H1 (cell line): ENCODE measurements around the gene VGLL4. TPM values are rescaled to one million over a fixed set of nuclear protein-coding genes. Genes with fewer than 3 reads are reported as not detected.

Source experiments
- CTCF ChIA-PET: fragments of 300-600 bp; sonication (Branson Sonifier 250); formaldehyde crosslinking; loops from one replicate; lab custom pipeline; 2021; ENCODE audit not compliant: partially characterized antibody; lab: Charles Lee
- POLR2A ChIA-PET: fragments of 300-600 bp; sonication (Branson Sonifier 250); formaldehyde crosslinking; loops from one replicate; lab custom pipeline; 2021; ENCODE audit warnings: inconsistent platforms; ENCODE audit not compliant: partially characterized antibody; lab: Charles Lee
- DNase-seq, 2 experiments: peaks; one replicate each; pipeline versions ENCODE4 v3.0.0 to v3.0.0-alpha.2; 2010 to 2022; ENCODE audit warnings: low spot score in 2 of 2, low read depth in 1 of 2, mixed read lengths in 1 of 2
- FAIRE-seq: peaks from 2 replicates; lab custom pipeline; 2011; peaks lifted over from hg19 to GRCh38; lab: Jason Lieb, UNC
- H2AFZ ChIP-seq: 2 replicates; pipeline ENCODE4 v1.8.1; 2012; ENCODE audit warnings: low read length, inconsistent platforms
- H2AK5ac ChIP-seq: 2 replicates; pipeline ENCODE4 v1.6.1; 2013; ENCODE audit warnings: low read depth, low read length
- H2BK120ac ChIP-seq: replicated peaks from 2 replicates; pipeline ENCODE3; 2013; ENCODE audit warnings: low read depth, low read length, inconsistent platforms
- H2BK12ac ChIP-seq: 2 replicates; pipeline ENCODE4 v1.6.1; 2013; ENCODE audit warnings: low read depth, low read length
- H2BK15ac ChIP-seq: 2 replicates; pipeline ENCODE4 v1.6.1; 2013; ENCODE audit warnings: low read length
- H2BK20ac ChIP-seq: 2 replicates; pipeline ENCODE4 v1.6.1; 2013; ENCODE audit warnings: low read length
- H2BK5ac ChIP-seq: 2 replicates; pipeline ENCODE4 v1.6.1; 2013; ENCODE audit warnings: low read depth, low read length
- H3K14ac ChIP-seq: 2 replicates; pipeline ENCODE4 v1.6.1; 2013; ENCODE audit warnings: inconsistent platforms; ENCODE audit not compliant: insufficient read length
- H3K18ac ChIP-seq: 2 replicates; pipeline ENCODE4 v1.6.1; 2013; ENCODE audit warnings: low read length; ENCODE audit errors: extremely low read depth
- H3K23ac ChIP-seq: 2 replicates; pipeline ENCODE4 v1.6.1; 2013; ENCODE audit warnings: inconsistent platforms; ENCODE audit not compliant: insufficient read length
- H3K23me2 ChIP-seq: 2 replicates; pipeline ENCODE4 v1.6.1; 2013; ENCODE audit warnings: low read depth, low read length
- H3K27ac ChIP-seq: 2 replicates; pipeline ENCODE4 v1.6.1; 2011; ENCODE audit warnings: low read depth, low read length, inconsistent platforms
- H3K27me3 ChIP-seq, 4 experiments: replicated peaks in 1 of 4; 1 replicate in 1 of 4; 2 replicates in 3 of 4; pipeline versions ENCODE4 v1.6.1 to v1.8.1; 2011 to 2013; ENCODE audit warnings: low read length in 3 of 4, mild to moderate bottlenecking in 3 of 4, inconsistent platforms in 2 of 4, mixed read lengths in 2 of 4, moderate library complexity in 1 of 4; ENCODE audit not compliant: control insufficient read depth in 3 of 4, insufficient read depth in 3 of 4; ENCODE audit errors: extremely low read depth in 1 of 4
- H3K36me3 ChIP-seq, 4 experiments: 2 replicates each; pipeline versions ENCODE4 v1.6.1 to v1.8.1; 2011 to 2013; ENCODE audit warnings: mild to moderate bottlenecking in 4 of 4, low read length in 3 of 4, moderate library complexity in 2 of 4, control low read depth in 1 of 4, inconsistent platforms in 1 of 4; ENCODE audit not compliant: insufficient read depth in 4 of 4, control insufficient read depth in 2 of 4
- H3K4ac ChIP-seq: replicated peaks from 2 replicates; pipeline ENCODE3; 2013; ENCODE audit warnings: low read length, low read depth, mixed read lengths, inconsistent platforms; ENCODE audit not compliant: insufficient read length
- H3K4me1 ChIP-seq, 4 experiments: replicated peaks in 1 of 4; 1 replicate in 1 of 4; 2 replicates in 3 of 4; pipeline versions ENCODE4 v1.6.1 to v1.8.1; 2011 to 2013; ENCODE audit warnings: low read length in 3 of 4, inconsistent platforms in 2 of 4, mixed read lengths in 1 of 4; ENCODE audit not compliant: insufficient read depth in 4 of 4, control insufficient read depth in 3 of 4
- H3K4me2 ChIP-seq, 2 experiments: 2 replicates each; pipeline versions ENCODE4 v1.6.1 to v1.8.1; 2011 to 2013; ENCODE audit warnings: low read depth in 2 of 2, low read length in 2 of 2, control low read depth in 1 of 2, inconsistent platforms in 1 of 2, mild to moderate bottlenecking in 1 of 2; ENCODE audit not compliant: insufficient read depth in 1 of 2
- H3K4me3 ChIP-seq, 4 experiments: fragments of 200-600, 300-600 bp in 1 of 4; sonication (generic), shearing (Covaris generic), sonication (Bioruptor Twin) in 1 of 4; 2 replicates each; pipeline versions ENCODE4 v1.5.1 to v1.8.1; 2011 to 2016; ENCODE audit warnings: low read length in 4 of 4, low read depth in 3 of 4, control low read depth in 2 of 4, inconsistent platforms in 2 of 4, mild to moderate bottlenecking in 2 of 4, mixed read lengths in 1 of 4, moderate library complexity in 1 of 4; ENCODE audit not compliant: insufficient read depth in 2 of 4; ENCODE audit errors: extremely low read depth in 1 of 4
- H3K56ac ChIP-seq: replicated peaks from 2 replicates; pipeline ENCODE3; 2013; ENCODE audit warnings: low read depth, mild to moderate bottlenecking, mixed read lengths, low read length, inconsistent platforms; ENCODE audit not compliant: insufficient read length
- H3K79me1 ChIP-seq: 2 replicates; pipeline ENCODE4 v1.6.1; 2013; ENCODE audit warnings: low read depth, low read length, control low read depth
- H3K79me2 ChIP-seq, 2 experiments: 2 replicates each; pipeline versions ENCODE4 v1.6.1 to v1.8.1; 2012 to 2013; ENCODE audit warnings: low read length in 2 of 2, mild to moderate bottlenecking in 2 of 2, inconsistent platforms in 1 of 2; ENCODE audit not compliant: insufficient read depth in 2 of 2, control insufficient read depth in 1 of 2
- H3K9ac ChIP-seq, 4 experiments: replicated peaks in 1 of 4; 1 replicate in 1 of 4; 2 replicates in 3 of 4; pipeline versions ENCODE4 v1.6.1 to v1.8.1; 2011 to 2013; ENCODE audit warnings: low read depth in 3 of 4, low read length in 3 of 4, control low read depth in 2 of 4, mild to moderate bottlenecking in 2 of 4, moderate library complexity in 2 of 4, inconsistent platforms in 1 of 4; ENCODE audit errors: extremely low read depth in 1 of 4
- H3K9me3 ChIP-seq, 2 experiments: 2 replicates each; pipeline versions ENCODE4 v1.6.1 to v1.8.1; 2012 to 2013; ENCODE audit warnings: mild to moderate bottlenecking in 2 of 2, moderate library complexity in 2 of 2, control low read depth in 1 of 2, inconsistent platforms in 1 of 2, low read depth in 1 of 2, low read length in 1 of 2, mixed read lengths in 1 of 2; ENCODE audit not compliant: insufficient read depth in 2 of 2
- H4K20me1 ChIP-seq, 2 experiments: replicated peaks in 1 of 2; 2 replicates each; pipeline versions ENCODE3 to v1.8.1; 2011 to 2013; ENCODE audit warnings: inconsistent platforms in 2 of 2, low read length in 2 of 2, mild to moderate bottlenecking in 1 of 2; ENCODE audit not compliant: insufficient read depth in 2 of 2, control insufficient read depth in 1 of 2
- H4K5ac ChIP-seq: 2 replicates; pipeline ENCODE4 v1.6.1; 2013; ENCODE audit warnings: low read length, low read depth, mixed read lengths, inconsistent platforms; ENCODE audit not compliant: insufficient read length
- H4K8ac ChIP-seq: 2 replicates; pipeline ENCODE4 v1.8.0; 2013; ENCODE audit warnings: mild to moderate bottlenecking, moderate library complexity, low read length, inconsistent platforms; ENCODE audit not compliant: insufficient read depth; ENCODE audit errors: extremely low read depth
- H4K91ac ChIP-seq: replicated peaks from 2 replicates; pipeline ENCODE3; 2013; ENCODE audit warnings: low read length, mixed read lengths, inconsistent platforms; ENCODE audit not compliant: insufficient read length
- ATF2 ChIP-seq: IDR thresholded peaks from 2 replicates; pipeline ENCODE4 v1.6.1; 2012; ENCODE audit warnings: low read length, inconsistent platforms
- ATF3 ChIP-seq: IDR thresholded peaks from 2 replicates; pipeline ENCODE4 v1.6.1; 2011; ENCODE audit warnings: low read depth, mild to moderate bottlenecking, low read length; ENCODE audit not compliant: insufficient read depth
- EGR1 ChIP-seq: IDR thresholded peaks from 2 replicates; pipeline ENCODE4 v1.6.1; 2011; ENCODE audit warnings: low read depth, low read length, borderline replicate concordance
- MAFK ChIP-seq: IDR thresholded peaks from 2 replicates; pipeline ENCODE4 v1.6.1; 2012; ENCODE audit warnings: low read depth, mild to moderate bottlenecking, improper control_type of control experiment, low read length
- RXRA ChIP-seq: IDR thresholded peaks from 2 replicates; pipeline ENCODE4 v1.6.1; 2011; ENCODE audit warnings: low read depth, mild to moderate bottlenecking, low read length, moderate library complexity; ENCODE audit not compliant: insufficient read depth
- TAF7 ChIP-seq: optimal IDR thresholded peaks from 2 replicates; pipeline ENCODE3; 2011; ENCODE audit warnings: low read depth, mild to moderate bottlenecking, inconsistent platforms, low read length, moderate library complexity, borderline replicate concordance
- TEAD4 ChIP-seq: IDR thresholded peaks from 2 replicates; pipeline ENCODE4 v1.6.1; 2012; ENCODE audit warnings: low read depth, low read length, inconsistent platforms, mixed read lengths
- USF2 ChIP-seq: IDR thresholded peaks from 2 replicates; pipeline ENCODE4 v1.6.1; 2011; ENCODE audit warnings: low read length, improper control_type of control experiment
- WGBS, 2 experiments: shearing (Covaris generic) in 1 of 2; methylation state at CpG; one replicate each; pipeline versions ENCODE4 v1.1.6 to v1.1.7; 2013 to 2015; ENCODE audit warnings: low lambda C conversion rate in 2 of 2, mixed read lengths in 2 of 2, inconsistent platforms in 1 of 2, low coverage in 1 of 2, missing lambda C conversion rate in 1 of 2; ENCODE audit not compliant: insufficient replicate concordance in 2 of 2, insufficient coverage in 1 of 2, insufficient read length in 1 of 2; ENCODE audit errors: extremely low coverage in 1 of 2, missing lambda C conversion rate in 1 of 2; 5-methylcytosine and 5-hydroxymethylcytosine counted together
- polyA plus RNA-seq, 7 experiments: library from polyadenylated mRNA; depleted of rRNA in 3 of 7; stranded (reverse) in 5 of 7; unstranded in 2 of 7; fragments of >200 nt in 5 of 7; fragments of 200-250 nt in 2 of 7; gene quantifications; 1 replicate in 5 of 7; 2 replicates in 1 of 7; 4 replicates in 1 of 7; pipeline versions ENCODE4 v1.2.1 to v1.2.3, GENCODE V29; 2011 to 2013; ENCODE audit warnings: missing spikeins in 2 of 7, mixed read lengths in 2 of 7
- total RNA-seq: library from RNA; stranded (reverse); fragmentation: NEBNext Ultra II Directional; extraction: Animal tissue kit (Norgen Biotek cat#: 25700); gene quantifications from 2 replicates; pipeline ENCODE4 v1.2.1, GENCODE V29; 2021

The VGLL4 gene
- total and polyA plus RNA-seq, 2 of the 8 experiments (the other 6 are each of a cell fraction or from before 2014, with no cell fraction given): 45.1 to 50.0 TPM

DNA sequence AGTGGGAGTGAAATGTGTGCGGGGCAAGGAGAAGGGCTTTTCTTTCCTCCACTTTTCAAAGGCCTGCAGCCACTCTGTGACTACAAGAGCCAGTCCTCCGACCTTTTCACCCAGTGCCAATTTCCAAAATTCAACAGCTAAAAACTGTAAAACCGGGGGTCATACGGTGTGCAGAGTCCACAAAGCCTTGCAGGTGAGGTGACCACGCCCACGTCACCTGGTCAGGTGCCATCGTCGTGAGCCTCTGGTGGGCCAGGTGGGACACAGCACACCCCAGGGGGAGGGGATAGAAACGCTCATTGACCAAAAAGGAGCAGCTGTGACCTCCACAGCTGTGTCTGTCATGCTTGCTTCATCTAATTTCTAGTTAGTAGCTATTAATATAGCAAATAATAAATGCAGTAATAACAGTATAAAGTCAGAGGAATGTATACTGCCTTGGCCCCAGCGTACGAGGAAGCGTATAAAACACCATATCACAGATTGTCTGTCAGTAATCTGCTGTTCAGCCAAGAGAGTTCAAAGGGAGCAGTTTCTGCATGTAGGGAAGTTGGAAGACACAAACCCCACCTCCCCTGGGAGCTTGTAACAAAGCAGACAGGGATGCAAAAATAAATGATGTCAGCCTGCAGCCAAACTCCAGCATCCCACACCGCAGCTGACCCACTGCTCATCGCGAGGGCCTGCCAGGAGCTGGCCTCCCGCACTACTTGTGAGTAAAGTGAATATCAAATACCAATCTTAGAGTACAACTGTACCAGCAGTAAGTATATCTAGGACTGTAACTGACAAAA is 86.7 kb downstream of the VGLL4 start:
- Histone ChIP-seq H3K23ac (no peak overlapping the region), H4K5ac (no peak overlapping the region), H3K27me3 (no peaks in the 10 kb centered on the region), H3K79me1 (peaks cover 12% of the 10 kb centered on the region), H3K4me3 (no peak overlapping the region), H2BK15ac (no peak overlapping the region), H3K9me3 (no peaks in the 10 kb centered on the region), H3K79me2 (no peaks in the 10 kb centered on the region; a peak in 1 of 4 replicates), H2AK5ac (no peak overlapping the region), H2BK120ac (no peak overlapping the region), H2BK5ac (no peak overlapping the region), H3K14ac (no peak overlapping the region), H3K9ac (no peak overlapping the region), H4K20me1 (peaks cover 12 to 15% of the 10 kb centered on the region in 2 experiments), H4K91ac (no peak overlapping the region), H3K4me1 (peaks cover 0 to 9% (median 0%) of the 10 kb centered on the region in 4 experiments; a peak in 2 of 7 replicates), H3K56ac (no peak overlapping the region), H3K18ac (no peak overlapping the region), H3K27ac (no peak overlapping the region), H3K36me3 (peaks cover 0 to 10% (median 1%) of the 10 kb centered on the region in 4 experiments; a peak in 3 of 8 replicates), H3K4ac (no peak overlapping the region), H3K23me2 (no peaks in the 10 kb centered on the region), H2BK12ac (no peak overlapping the region), H2AFZ (no peak overlapping the region), H2BK20ac (no peak overlapping the region), H4K8ac (peak overlapping the region; percentile 14; the same call in 1 of the 2 replicates), H3K4me2 (no peak overlapping the region)
- WGBS, 2 experiments: 92% methylated on average over 16 of the region's 16 CpGs; no CpG with 5 or more reads in 1 of the 2 experiments
- ChIA-PET CTCF (interaction anchor here (0.6 to 1.6 kb wide), 9 partner anchors 8 to 1934 kb away, joined by 3 to 6 read pairs (median 4); no protein-coding TSS in a partner anchor), POLR2A (interaction anchor here (1.0 kb wide), 1 partner anchor 84 kb away, joined by 5 read pairs; no protein-coding TSS in a partner anchor)
- FAIRE-seq (no peak), DNase-seq (no peak)
- TF ChIP-seq TAF7 (no peak), ATF3 (no peak), ATF2 (no peak), MAFK (no peak), RXRA (no peak), TEAD4 (no peak), EGR1 (no peak), USF2 (no peak)
